Mammary epithelial cell (primary cell): ENCODE data around the gene IQCE.

ENCODE experiments used
- EZH2 ChIP-seq: IDR thresholded peaks from 2 replicates; pipeline ENCODE4 v1.6.1; 2012; ENCODE audit warnings: low read length, inconsistent platforms, borderline replicate concordance
- TF ChIP-seq, protein P1 (sequence below), 2 donors: IDR thresholded peaks in 1 of 2; conservative IDR thresholded peaks in 1 of 2; 2 replicates each; pipeline ENCODE4 v1.5.1; 2011 to 2012; ENCODE audit warnings: inconsistent platforms in 2 of 2, low read length in 2 of 2, mild to moderate bottlenecking in 2 of 2, control low read depth in 1 of 2, low read depth in 1 of 2; ENCODE audit not compliant: insufficient read depth in 1 of 2; ENCODE audit errors: extremely low read depth in 1 of 2

DNA sequence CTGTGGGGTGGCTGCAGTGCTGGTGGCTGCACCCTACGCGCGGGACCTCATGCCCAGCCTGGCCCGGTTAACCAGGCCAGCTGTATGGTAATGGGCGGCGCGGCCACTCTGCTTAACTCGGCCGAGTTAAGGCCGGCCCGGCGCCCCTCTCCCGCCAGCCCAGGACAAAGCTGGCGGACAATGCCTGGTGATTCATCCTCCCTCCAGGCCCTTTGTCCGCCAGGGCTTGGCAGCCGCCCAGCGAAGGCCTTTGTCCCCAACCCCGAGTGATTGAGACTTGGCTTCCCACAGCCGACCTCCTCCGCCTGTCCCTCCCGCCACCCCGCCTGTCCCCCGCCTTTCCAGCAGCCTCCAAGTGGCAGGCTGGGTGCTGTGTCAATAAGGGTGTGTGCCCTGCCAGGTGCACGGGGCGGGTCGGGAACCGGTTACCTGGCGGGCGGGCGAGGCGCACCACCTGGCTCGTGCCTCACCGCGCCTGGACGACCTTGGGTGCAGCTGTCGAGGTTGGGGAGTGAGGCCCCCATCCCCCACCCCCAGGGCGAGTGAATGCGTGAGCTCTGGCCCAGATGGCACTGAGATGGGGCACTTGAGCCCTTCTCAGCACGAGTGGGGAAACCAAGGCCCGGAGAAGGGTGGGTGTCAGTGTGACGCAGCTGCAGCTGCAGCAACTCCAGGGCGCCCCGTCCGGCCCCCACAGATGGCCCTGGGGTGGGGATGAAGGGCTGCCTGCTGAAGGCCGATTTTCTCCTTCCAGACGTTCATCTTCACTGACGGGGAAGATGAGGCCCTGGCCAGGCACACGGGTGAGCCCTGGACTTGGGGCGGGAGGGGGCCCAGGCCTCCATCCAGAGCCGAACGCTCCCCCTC lies 34.6 kb upstream of the IQCE start:
- TF ChIP-seq, protein P1, sequence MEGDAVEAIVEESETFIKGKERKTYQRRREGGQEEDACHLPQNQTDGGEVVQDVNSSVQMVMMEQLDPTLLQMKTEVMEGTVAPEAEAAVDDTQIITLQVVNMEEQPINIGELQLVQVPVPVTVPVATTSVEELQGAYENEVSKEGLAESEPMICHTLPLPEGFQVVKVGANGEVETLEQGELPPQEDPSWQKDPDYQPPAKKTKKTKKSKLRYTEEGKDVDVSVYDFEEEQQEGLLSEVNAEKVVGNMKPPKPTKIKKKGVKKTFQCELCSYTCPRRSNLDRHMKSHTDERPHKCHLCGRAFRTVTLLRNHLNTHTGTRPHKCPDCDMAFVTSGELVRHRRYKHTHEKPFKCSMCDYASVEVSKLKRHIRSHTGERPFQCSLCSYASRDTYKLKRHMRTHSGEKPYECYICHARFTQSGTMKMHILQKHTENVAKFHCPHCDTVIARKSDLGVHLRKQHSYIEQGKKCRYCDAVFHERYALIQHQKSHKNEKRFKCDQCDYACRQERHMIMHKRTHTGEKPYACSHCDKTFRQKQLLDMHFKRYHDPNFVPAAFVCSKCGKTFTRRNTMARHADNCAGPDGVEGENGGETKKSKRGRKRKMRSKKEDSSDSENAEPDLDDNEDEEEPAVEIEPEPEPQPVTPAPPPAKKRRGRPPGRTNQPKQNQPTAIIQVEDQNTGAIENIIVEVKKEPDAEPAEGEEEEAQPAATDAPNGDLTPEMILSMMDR (conservative IDR thresholded peaks at IDR 0.05 in 1 of 2, IDR thresholded peaks at IDR 0.05 in 1 of 2; ENCODE audit: extremely low read depth in 1 of 2, insufficient read depth in 1 of 2, low read depth in 1 of 2, low read length in 2 of 2): no peak
- TF ChIP-seq EZH2: no peak
